Spleen (tissue), 11 donors: Measurements from ENCODE around the gene FHIT. TPM values are rescaled to one million over a fixed set of nuclear protein-coding genes. Genes with fewer than 3 reads are reported as not detected.

Source experiments
- DNase-seq: peaks from one replicate; pipeline ENCODE4 v3.0.0-alpha.2; 2020
- H3K27ac ChIP-seq, 8 donors: fragments of 200-600 bp; sonication (generic) in 7 of 8; 1 replicate in 4 of 8; 2 replicates in 4 of 8; pipeline versions ENCODE4 v1.5.0 to v1.8.0; 2016 to 2021; ENCODE audit warnings: inconsistent platforms in 4 of 8, mild to moderate bottlenecking in 4 of 8, moderate library complexity in 1 of 8
- H3K27me3 ChIP-seq, 7 donors: fragments of 200-600 bp; sonication (generic) in 6 of 7; replicated peaks in 1 of 7; 1 replicate in 4 of 7; 2 replicates in 3 of 7; pipeline versions ENCODE4 v1.5.0 to v1.8.0; 2016 to 2021; ENCODE audit warnings: inconsistent platforms in 3 of 7, mild to moderate bottlenecking in 1 of 7
- H3K36me3 ChIP-seq, 6 donors: fragments of 200-600 bp; sonication (generic) in 5 of 6; 1 replicate in 4 of 6; 2 replicates in 2 of 6; pipeline versions ENCODE4 v1.5.0 to v1.8.0; 2016 to 2021; ENCODE audit warnings: inconsistent platforms in 2 of 6
- H3K4me1 ChIP-seq, 6 donors: fragments of 200-600 bp; sonication (generic) in 5 of 6; 1 replicate in 3 of 6; 2 replicates in 3 of 6; pipeline versions ENCODE4 v1.5.0 to v1.8.0; 2016 to 2021; ENCODE audit warnings: inconsistent platforms in 3 of 6
- H3K4me3 ChIP-seq, 8 donors: fragments of 200-600 bp; sonication (generic) in 7 of 8; 1 replicate in 4 of 8; 2 replicates in 4 of 8; pipeline versions ENCODE4 v1.5.0 to v1.8.0; 2016 to 2021; ENCODE audit warnings: inconsistent platforms in 4 of 8, mild to moderate bottlenecking in 4 of 8, moderate library complexity in 2 of 8
- H3K9me3 ChIP-seq, 8 donors: fragments of 200-600 bp; sonication (generic) in 7 of 8; 1 replicate in 4 of 8; 2 replicates in 4 of 8; pipeline versions ENCODE4 v1.5.0 to v1.8.0; 2016 to 2021; ENCODE audit warnings: inconsistent platforms in 4 of 8
- POLR2A ChIP-seq, 3 donors: fragments of 450-650 bp; IDR thresholded peaks; one replicate each; pipeline ENCODE4 v1.5.1; 2017; ENCODE audit warnings: antibody characterized with exemption in 3 of 3, mild to moderate bottlenecking in 1 of 3
- POLR2AphosphoS5 ChIP-seq, 3 donors: sonication (generic); formaldehyde crosslinking; IDR thresholded peaks; one replicate each; pipeline ENCODE4 v1.5.1; 2017; ENCODE audit warnings: antibody characterized with exemption in 3 of 3
- WGBS, 5 donors: extraction: QIAGEN DNeasy Blood & Tissue Kit in 3 of 5; methylation state at CpG; one replicate each; pipeline versions ENCODE4 v1.1.5 to v1.1.7; 2013 to 2018; 5-methylcytosine and 5-hydroxymethylcytosine counted together
- intact Hi-C: fragments of 100-400 bp; cut with DNase I; formaldehyde crosslinking; loops from one replicate; pipeline ENCODE4 v1.15.0; 2023; ENCODE audit warnings: low total_unique reads
- polyA plus RNA-seq, 3 donors: library from polyadenylated mRNA; stranded (reverse); fragments of 200-250 nt; gene quantifications; one replicate each; pipeline ENCODE4 v1.2.1, GENCODE V29; 2013
- total RNA-seq, 7 donors: library from RNA; depleted of rRNA in 3 of 7; stranded (reverse); fragments of >200 nt in 3 of 7; fragmentation: NEBNext Ultra II Directional in 4 of 7; extraction: Animal tissue kit (Norgen Biotek cat#: 25700) in 4 of 7; gene quantifications; one replicate each; pipeline versions ENCODE4 v1.1.0 to v1.2.1, GENCODE V29; 2016 to 2021
- TF ChIP-seq, protein P1 (sequence below), 11 experiments: fragments of 200-600 bp in 7 of 11; fragments of 450-650 bp in 4 of 11; sonication (generic) in 4 of 11; IDR thresholded peaks in 8 of 11; conservative IDR thresholded peaks in 3 of 11; 1 replicate in 7 of 11; 2 replicates in 4 of 11; pipeline versions ENCODE4 v1.4.0 to v1.8.0; 2016 to 2021; ENCODE audit warnings: antibody characterized with exemption in 11 of 11, inconsistent platforms in 4 of 11, mild to moderate bottlenecking in 1 of 11
- donor health status: healthy with polysubstance abuse.
- donor health status: DM: no; HTN: no; CAD: no; lungs with moderate emphysema.
- donor health status: DM: no; HTN: no; CAD: no.
- donor health status: Bipolar disorder and iron deficiency.
- donor health status: healthy.
- donor health status: DM: no; HTN: no; CAD: no.
- donor health status: DM: yes; HTN: yes; CAD: no.

Gene FHIT
- total and polyA plus RNA-seq, 10 donors = 4.1 to 23.1 (median 12.2) TPM

DNA sequence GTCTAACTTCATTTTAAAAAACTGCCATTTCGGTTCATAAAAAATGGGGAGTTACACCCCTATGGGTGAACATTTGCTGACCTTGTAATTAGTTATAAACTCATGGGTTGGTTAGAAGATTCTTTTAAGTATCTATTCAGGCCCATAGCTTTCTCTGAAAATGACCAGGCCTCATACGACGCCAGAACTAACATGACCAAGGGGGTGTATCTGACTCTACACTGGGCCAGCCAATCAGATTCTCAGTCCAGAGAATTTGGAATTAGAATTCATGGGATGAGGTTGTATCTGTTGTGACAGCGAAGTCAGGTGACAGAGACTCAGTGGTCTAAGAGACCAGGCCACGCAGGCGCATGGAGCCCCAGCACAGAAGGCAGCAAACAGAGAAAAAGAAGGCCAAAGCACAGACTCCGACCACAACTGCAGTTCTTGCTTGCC, 981.4 kb downstream of the FHIT start:
- intact Hi-C loops = no loop called here
- WGBS, 5 donors = 82 to 97% (median 93%) methylated on average over 7 of the region's 7 CpGs
- TF ChIP-seq POLR2AphosphoS5 (IDR thresholded peaks at IDR 0.05) (no peak), POLR2A (IDR thresholded peaks at IDR 0.05) (no peak)
- TF ChIP-seq, protein P1, sequence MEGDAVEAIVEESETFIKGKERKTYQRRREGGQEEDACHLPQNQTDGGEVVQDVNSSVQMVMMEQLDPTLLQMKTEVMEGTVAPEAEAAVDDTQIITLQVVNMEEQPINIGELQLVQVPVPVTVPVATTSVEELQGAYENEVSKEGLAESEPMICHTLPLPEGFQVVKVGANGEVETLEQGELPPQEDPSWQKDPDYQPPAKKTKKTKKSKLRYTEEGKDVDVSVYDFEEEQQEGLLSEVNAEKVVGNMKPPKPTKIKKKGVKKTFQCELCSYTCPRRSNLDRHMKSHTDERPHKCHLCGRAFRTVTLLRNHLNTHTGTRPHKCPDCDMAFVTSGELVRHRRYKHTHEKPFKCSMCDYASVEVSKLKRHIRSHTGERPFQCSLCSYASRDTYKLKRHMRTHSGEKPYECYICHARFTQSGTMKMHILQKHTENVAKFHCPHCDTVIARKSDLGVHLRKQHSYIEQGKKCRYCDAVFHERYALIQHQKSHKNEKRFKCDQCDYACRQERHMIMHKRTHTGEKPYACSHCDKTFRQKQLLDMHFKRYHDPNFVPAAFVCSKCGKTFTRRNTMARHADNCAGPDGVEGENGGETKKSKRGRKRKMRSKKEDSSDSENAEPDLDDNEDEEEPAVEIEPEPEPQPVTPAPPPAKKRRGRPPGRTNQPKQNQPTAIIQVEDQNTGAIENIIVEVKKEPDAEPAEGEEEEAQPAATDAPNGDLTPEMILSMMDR (IDR thresholded peaks at IDR 0.05 in 8 of 11, conservative IDR thresholded peaks at IDR 0.05 in 3 of 11) = no peak

DNA sequence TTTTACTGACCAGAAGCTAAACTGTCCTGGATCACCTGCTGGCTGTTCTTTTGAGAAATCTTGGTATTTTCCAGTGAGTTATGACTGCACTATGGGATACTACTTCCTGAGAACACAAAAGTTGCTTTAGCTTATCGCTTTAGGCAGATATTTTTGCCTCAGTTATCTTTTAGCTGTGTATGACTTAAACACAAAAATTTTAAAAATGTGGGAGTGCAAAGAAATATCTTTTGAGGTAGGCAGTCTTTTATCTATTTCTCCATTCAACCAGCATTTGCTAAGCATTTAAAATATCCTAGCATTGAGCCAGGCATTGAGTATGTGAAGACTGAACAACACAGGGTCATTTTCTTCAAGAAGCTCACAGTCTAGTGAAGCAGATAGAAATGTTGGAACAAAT, 981.9 kb downstream of the FHIT start:
- Histone ChIP-seq H3K27ac (no peak overlapping the region), H3K4me1 (no peaks in the 10 kb centered on the region), H3K4me3 (no peak overlapping the region), H3K9me3 (no peaks in the 10 kb centered on the region), H3K36me3 (no peaks in the 10 kb centered on the region), H3K27me3 (no peaks in the 10 kb centered on the region)
- TF ChIP-seq POLR2A (IDR thresholded peaks at IDR 0.05) (no peak), POLR2AphosphoS5 (IDR thresholded peaks at IDR 0.05) (no peak)
- TF ChIP-seq, protein P1 (IDR thresholded peaks at IDR 0.05 in 8 of 11, conservative IDR thresholded peaks at IDR 0.05 in 3 of 11) = no peak
- intact Hi-C loops = no loop called here
- 84 to 100% (median 91%) methylated on average over 1 of the region's 1 CpG for WGBS, 5 donors
- no peak for DNase-seq

More for the DNA sequence above, 981.4 kb downstream of the FHIT start:
- Histone ChIP-seq H3K27ac (no peak overlapping the region), H3K9me3 (no peaks in the 10 kb centered on the region), H3K4me1 (no peaks in the 10 kb centered on the region), H3K4me3 (no peak overlapping the region), H3K36me3 (no peaks in the 10 kb centered on the region), H3K27me3 (no peaks in the 10 kb centered on the region)
- no peak for DNase-seq

DNA sequence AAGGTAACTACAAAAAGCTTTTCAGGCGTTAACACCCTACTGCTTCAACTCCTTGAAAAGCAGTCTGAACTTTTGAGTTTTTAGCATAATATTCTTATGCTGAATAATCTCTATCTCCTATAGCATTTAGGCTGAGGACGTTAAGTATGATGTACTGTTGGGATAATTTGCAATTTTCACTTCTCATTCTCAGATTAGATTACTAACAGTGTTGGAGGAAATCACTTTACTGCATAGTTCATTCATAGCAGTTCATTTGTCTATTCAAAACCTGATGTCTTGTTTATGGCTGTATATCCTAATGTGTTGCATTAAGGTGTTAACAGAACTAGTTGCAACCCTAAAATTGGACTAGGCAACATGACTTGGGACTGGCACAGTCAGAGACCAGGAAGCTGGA, 983.1 kb downstream of the FHIT start:
- no peak overlapping the region for H3K4me3 ChIP-seq
- TF ChIP-seq, protein P1 (IDR thresholded peaks at IDR 0.05 in 8 of 11, conservative IDR thresholded peaks at IDR 0.05 in 3 of 11) = no peak
- TF ChIP-seq POLR2AphosphoS5 (IDR thresholded peaks at IDR 0.05) = no peak
- no peak for TF ChIP-seq POLR2A (IDR thresholded peaks at IDR 0.05)
- no peaks in the 10 kb centered on the region for H3K36me3 ChIP-seq
- DNase-seq = no peak
- 24 to 33% (median 25%) methylated on average over 2 of the region's 2 CpGs for WGBS, 5 donors
- H3K27ac ChIP-seq = no peak overlapping the region
- peaks cover 0 to under 1% (median 0%) of the 10 kb centered on the region in 8 donors for H3K9me3 ChIP-seq
- no peaks in the 10 kb centered on the region for H3K27me3 ChIP-seq
- intact Hi-C loops = no loop called here
- no peaks in the 10 kb centered on the region for H3K4me1 ChIP-seq

DNA sequence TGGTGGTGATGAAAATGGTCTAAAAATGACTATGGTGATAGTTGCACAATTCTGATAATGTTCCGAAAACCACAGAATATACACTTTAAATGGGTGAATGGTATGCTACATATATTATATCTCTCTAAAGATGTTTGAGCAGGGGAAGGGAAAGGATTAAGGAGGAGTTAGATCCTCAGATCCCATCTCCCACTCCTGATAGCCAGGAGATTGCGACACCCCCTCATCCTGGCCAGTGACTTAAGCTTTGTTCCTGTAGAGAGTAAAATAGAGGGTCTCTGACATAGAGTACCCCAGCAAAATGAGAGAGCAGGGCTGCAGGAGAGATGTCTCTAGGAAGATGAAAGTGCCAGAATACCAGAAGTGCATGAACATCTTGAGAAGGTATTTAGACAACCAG, 984.8 kb downstream of the FHIT start:
- no peaks in the 10 kb centered on the region for H3K36me3 ChIP-seq
- H3K27ac ChIP-seq = no peak overlapping the region
- TF ChIP-seq POLR2AphosphoS5 (IDR thresholded peaks at IDR 0.05) (no peak), POLR2A (IDR thresholded peaks at IDR 0.05) (no peak)
- TF ChIP-seq, protein P1 (IDR thresholded peaks at IDR 0.05 in 8 of 11, conservative IDR thresholded peaks at IDR 0.05 in 3 of 11) = no peak
- no peaks in the 10 kb centered on the region for H3K4me1 ChIP-seq
- no peak overlapping the region for H3K4me3 ChIP-seq
- intact Hi-C loops = no loop called here
- 85 to 98% (median 93%) methylated on average over 2 of the region's 2 CpGs for WGBS, 5 donors
- no peaks in the 10 kb centered on the region for H3K27me3 ChIP-seq
- H3K9me3 ChIP-seq = peaks cover 0 to 6% (median 0%) of the 10 kb centered on the region in 8 donors
- no peak for DNase-seq
